ENCODE measurements around the gene SH3GL3.

SH3GL3 gene

GRCh38 chr15:83514584-83514983 lies 67.4 kb downstream of the SH3GL3 start:
- no peak for DNase-seq

- DNase-seq, result no peak
Observed at GRCh38 chr15:83515164-83515563, 68.0 kb downstream of the SH3GL3 start.

- DNase-seq, result no peak
Observed at GRCh38 chr15:83516935-83517334, 69.8 kb downstream of the SH3GL3 start.

GRCh38 chr15:83526319-83526718 lies 79.2 kb downstream of the SH3GL3 start:
- DNase-seq, result no peak

- DNase-seq, result no peak
Observed at GRCh38 chr15:83533410-83533962, 86.3 kb downstream of the SH3GL3 start.

- no peak for DNase-seq
Observed at GRCh38 chr15:83537606-83538005, 90.5 kb downstream of the SH3GL3 start.

GRCh38 chr15:83538682-83539081 lies 91.5 kb downstream of the SH3GL3 start:
- no peak for DNase-seq

- DNase-seq, result no peak
Observed at GRCh38 chr15:83545804-83546511, 98.8 kb downstream of the SH3GL3 start.

- no peak for DNase-seq
Observed at GRCh38 chr15:83546512-83546888, 99.4 kb downstream of the SH3GL3 start.

GRCh38 chr15:83547168-83547567 lies 100.0 kb downstream of the SH3GL3 start:
- DNase-seq, result no peak

GRCh38 chr15:83549623-83550022 lies 102.5 kb downstream of the SH3GL3 start:
- DNase-seq, result no peak

- DNase-seq, result no peak
Observed at GRCh38 chr15:83554558-83554957, 107.4 kb downstream of the SH3GL3 start.

- DNase-seq, result no peak
Observed at GRCh38 chr15:83555383-83555782, 108.2 kb downstream of the SH3GL3 start.

- no peak for DNase-seq
Observed at GRCh38 chr15:83556068-83556467, 108.9 kb downstream of the SH3GL3 start.

GRCh38 chr15:83556754-83557153 lies 109.6 kb downstream of the SH3GL3 start:
- DNase-seq, result no peak

GRCh38 chr15:83558146-83558545 lies 111.0 kb downstream of the SH3GL3 start:
- DNase-seq, result no peak

GRCh38 chr15:83559310-83559966 lies 112.3 kb downstream of the SH3GL3 start:
- DNase-seq, result peak; percentile 40

GRCh38 chr15:83561661-83562060 lies 114.5 kb downstream of the SH3GL3 start:
- no peak for DNase-seq

GRCh38 chr15:83565138-83565537 lies 118.0 kb downstream of the SH3GL3 start:
- DNase-seq, result no peak

- DNase-seq, result no peak
Observed at GRCh38 chr15:83565553-83566159, 118.5 kb downstream of the SH3GL3 start.

- DNase-seq, result no peak
Observed at GRCh38 chr15:83567318-83567717, 120.2 kb downstream of the SH3GL3 start.

- no peak for DNase-seq
Observed at GRCh38 chr15:83569341-83569740, 122.2 kb downstream of the SH3GL3 start.

GRCh38 chr15:83570756-83571155 lies 123.6 kb downstream of the SH3GL3 start:
- DNase-seq, result no peak

Measured in NK-92 treated with Interleukin-12 subunit alpha and Interleukin-12 subunit beta, amount 100 ng/mL, for 24 hours (cell line).